ENCODE data around the gene TTC22. TPM values are rescaled to one million over a fixed set of nuclear protein-coding genes. Genes with fewer than 3 reads are reported as not detected.

TTC22 gene
- total RNA-seq, 1 experiment from 2014 or later = 17.2 TPM

GRCh38 chr1:54741531-54741930, 59.6 kb downstream of the TTC22 start:
- H3K36me3 Mint-ChIP-seq (ENCODE audit: insufficient read depth, unreplicated experiment) = peaks cover 26% of the 10 kb centered on the region
- H3K27me3 Mint-ChIP-seq (ENCODE audit: unreplicated experiment) = no peaks in the 10 kb centered on the region
- CTCF ChIA-PET = no interaction called here
- intact Hi-C loops (cut with micrococcal nuclease; ENCODE audit: unreplicated experiment) = no loop called here
- H3K27ac Mint-ChIP-seq (ENCODE audit: unreplicated experiment) = no peak overlapping the region
- H3K4me1 Mint-ChIP-seq (ENCODE audit: low read depth, unreplicated experiment) = no peaks in the 10 kb centered on the region
- H3K9me3 Mint-ChIP-seq (ENCODE audit: low read depth, unreplicated experiment) = no peaks in the 10 kb centered on the region
- TF ChIP-seq CTCF (IDR thresholded peaks at IDR 0.05; ENCODE audit: unreplicated experiment) = no peak
- DNase-seq = no peak
- H3K4me3 Mint-ChIP-seq (ENCODE audit: low read depth, unreplicated experiment) = no peak overlapping the region
- BruUV-seq (replicated peaks) = no TSS peak

GRCh38 chr1:54738244-54738643, 62.9 kb downstream of the TTC22 start:
- Mint-ChIP-seq H3K27ac (ENCODE audit: unreplicated experiment) (no peak overlapping the region), H3K27me3 (ENCODE audit: unreplicated experiment) (no peaks in the 10 kb centered on the region), H3K4me3 (ENCODE audit: low read depth, unreplicated experiment) (no peak overlapping the region), H3K9me3 (ENCODE audit: low read depth, unreplicated experiment) (no peaks in the 10 kb centered on the region), H3K4me1 (ENCODE audit: low read depth, unreplicated experiment) (no peaks in the 10 kb centered on the region), H3K36me3 (ENCODE audit: insufficient read depth, unreplicated experiment) (peaks cover 19% of the 10 kb centered on the region)
- DNase-seq = no peak
- CTCF ChIA-PET = no interaction called here
- TF ChIP-seq CTCF (IDR thresholded peaks at IDR 0.05; ENCODE audit: unreplicated experiment) = no peak
- no TSS peak for BruUV-seq (replicated peaks)
- intact Hi-C loops (cut with micrococcal nuclease; ENCODE audit: unreplicated experiment) = no loop called here

GRCh38 chr1:54736685-54737084, 64.4 kb downstream of the TTC22 start:
- Mint-ChIP-seq H3K27ac (ENCODE audit: unreplicated experiment) (no peak overlapping the region), H3K9me3 (ENCODE audit: low read depth, unreplicated experiment) (no peaks in the 10 kb centered on the region), H3K36me3 (ENCODE audit: insufficient read depth, unreplicated experiment) (peaks cover 21% of the 10 kb centered on the region), H3K4me1 (ENCODE audit: low read depth, unreplicated experiment) (no peaks in the 10 kb centered on the region), H3K4me3 (ENCODE audit: low read depth, unreplicated experiment) (no peak overlapping the region), H3K27me3 (ENCODE audit: unreplicated experiment) (no peaks in the 10 kb centered on the region)
- TF ChIP-seq CTCF (IDR thresholded peaks at IDR 0.05; ENCODE audit: unreplicated experiment) = no peak
- DNase-seq = no peak
- CTCF ChIA-PET = no interaction called here
- intact Hi-C loops (cut with micrococcal nuclease; ENCODE audit: unreplicated experiment) = no loop called here
- no TSS peak for BruUV-seq (replicated peaks)

Other genes with a start within 250 kb of the TTC22 start
- not detected in 2 replicates for gene FAM151A, start 177.8 kb downstream of the TTC22 start, total RNA-seq (2022)
- gene MROH7, start 159.5 kb downstream of the TTC22 start, total RNA-seq (2022) = 0.61 and 0.71 TPM in 2 replicates
- gene TTC4, start 85.5 kb downstream of the TTC22 start, total RNA-seq (2022) = 22.9 and 26.0 TPM in 2 replicates
- gene PARS2, start 36.8 kb downstream of the TTC22 start, total RNA-seq (2022) = 9.0 and 10.0 TPM in 2 replicates
- gene DHCR24, start 85.9 kb upstream of the TTC22 start, total RNA-seq (2022) = 448 and 469 TPM in 2 replicates
- 0.45 TPM in 1 of 2 replicates, not detected in the other for gene TMEM61, start 179.3 kb upstream of the TTC22 start, total RNA-seq (2022)
- gene BSND, start 197.6 kb upstream of the TTC22 start, total RNA-seq (2022) = not detected in 2 replicates
- 31.8 and 41.6 TPM in 2 replicates for gene PCSK9, start 238.2 kb upstream of the TTC22 start, total RNA-seq (2022)

Data from Calu3 (cell line).